Body of pancreas (tissue), 4 donors: ENCODE measurements around the gene TATDN3. TPM values are rescaled to one million over a fixed set of nuclear protein-coding genes. Genes with fewer than 3 reads are reported as not detected.
A peak's percentile ranks its signal among the peaks of the same experiment; 100 is the strongest.
"Not testable (repeated sequence)": the region's sequence is repeated elsewhere in the genome, so short reads cannot be mapped to it uniquely, and the experiment has no call there.

Experiments
- ATAC-seq: fragments of 150-250 bp; one replicate; pipeline ENCODE4 v1.9.1; 2016
- DNase-seq, 4 donors: peaks; one replicate each; pipeline ENCODE4 v3.0.0-alpha.2; 2019
- H3K27ac ChIP-seq, 4 donors: fragments of 200-600 bp; sonication (generic); 1 replicate in 3 of 4; 2 replicates in 1 of 4; pipeline versions ENCODE4 v1.5.1 to v1.6.1; 2016 to 2019; ENCODE audit warnings: mild to moderate bottlenecking in 1 of 4, mixed read lengths in 1 of 4, moderate library complexity in 1 of 4
- H3K27me3 ChIP-seq, 2 donors: fragments of 200-600 bp; sonication (generic); one replicate each; pipeline ENCODE4 v1.6.0; 2016; ENCODE audit warnings: mild to moderate bottlenecking in 1 of 2
- H3K36me3 ChIP-seq, 2 donors: fragments of 200-600 bp; sonication (generic); replicated peaks in 1 of 2; 2 replicates each; pipeline ENCODE4 v1.5.1; 2016; ENCODE audit warnings: low read depth in 2 of 2; ENCODE audit not compliant: insufficient read depth in 1 of 2
- H3K4me1 ChIP-seq: fragments of 200-600 bp; sonication (generic); one replicate; pipeline ENCODE4 v1.6.0; 2016
- H3K4me3 ChIP-seq, 2 donors: fragments of 200-600 bp; sonication (generic); 1 replicate in 1 of 2; 2 replicates in 1 of 2; pipeline ENCODE4 v1.5.1; 2016 to 2019
- H3K9me3 ChIP-seq, 3 donors: fragments of 200-600 bp; sonication (generic); 1 replicate in 2 of 3; 2 replicates in 1 of 3; pipeline ENCODE4 v1.5.1; 2016
- CTCF ChIP-seq, 7 experiments: fragments of 450-650 bp in 4 of 7; fragments of 200-600 bp in 3 of 7; sonication (generic) in 3 of 7; IDR thresholded peaks; one replicate each; pipeline ENCODE4 v1.5.1; 2016 to 2019; ENCODE audit warnings: antibody characterized with exemption in 7 of 7
- POLR2A ChIP-seq, 3 donors: fragments of 450-650 bp; IDR thresholded peaks; one replicate each; pipeline ENCODE4 v1.6.1; 2016; ENCODE audit warnings: antibody characterized with exemption in 3 of 3, mild to moderate bottlenecking in 2 of 3
- WGBS, 2 donors: methylation state at CpG; one replicate each; pipeline ENCODE4 v1.1.5; 2017; 5-methylcytosine and 5-hydroxymethylcytosine counted together
- intact Hi-C: fragments of 100-400 bp; cut with DNase I; formaldehyde crosslinking; loops from one replicate; pipeline ENCODE4 v1.15.1; 2023
- total RNA-seq, 2 donors: library from RNA; depleted of rRNA; stranded (reverse); fragments of >200 nt; gene quantifications; one replicate each; pipeline ENCODE4 v1.1.0, GENCODE V29; 2016

Gene TATDN3
- total RNA-seq, 2 donors from 2014 or later, result 6.3 to 10.6 TPM

- Histone ChIP-seq H3K9me3 (peaks cover 0 to 11% (median 0%) of the 10 kb centered on the region in 3 donors), H3K4me1 (peaks cover 3% of the 10 kb centered on the region), H3K27me3 (no peaks in the 10 kb centered on the region), H3K27ac (no peak overlapping the region), H3K36me3 (no peaks in the 10 kb centered on the region), H3K4me3 (no peak overlapping the region)
- 56 to 61% methylated on average over 5 of the region's 5 CpGs for WGBS, 2 donors
- intact Hi-C loops, result no loop called here
- TF ChIP-seq POLR2A (IDR thresholded peaks at IDR 0.05), result no peak
- no peak for TF ChIP-seq CTCF (IDR thresholded peaks at IDR 0.05)
- ATAC-seq (no peak), DNase-seq (no peak)
These were observed 36.2 kb downstream of the TATDN3 start for GRCh38 chr1:212827831-212828278.

GRCh38 chr1:212828395-212828794 is 36.7 kb downstream of the TATDN3 start:
- WGBS, 2 donors, result 75 to 76% methylated on average over 2 of the region's 2 CpGs
- ATAC-seq, result no peak
- no peak for DNase-seq
- no peak overlapping the region for H3K4me3 ChIP-seq
- H3K9me3 ChIP-seq, result peaks cover 0 to 11% (median 0%) of the 10 kb centered on the region in 3 donors
- H3K27ac ChIP-seq, result no peak overlapping the region
- H3K36me3 ChIP-seq, result no peaks in the 10 kb centered on the region
- intact Hi-C loops, result no loop called here
- peaks cover 9% of the 10 kb centered on the region for H3K4me1 ChIP-seq
- TF ChIP-seq POLR2A (IDR thresholded peaks at IDR 0.05) (no peak), CTCF (IDR thresholded peaks at IDR 0.05) (no peak)
- H3K27me3 ChIP-seq, result no peaks in the 10 kb centered on the region

GRCh38 chr1:212833211-212834207 is 41.8 kb downstream of the TATDN3 start:
- H3K27me3 ChIP-seq, intact Hi-C loops, H3K9me3 ChIP-seq, H3K36me3 ChIP-seq, H3K4me3 ChIP-seq: not testable (repeated sequence)
- Histone ChIP-seq H3K27ac (peak overlapping the region in 3 of 4 donors; percentile 68 to 78 (median 70)), H3K4me1 (peaks cover 23% of the 10 kb centered on the region)
- DNase-seq (peak; percentile 57 to 79 (median 66)), ATAC-seq (peak; percentile 87)
- 37 to 49% methylated on average over 8 of the region's 8 CpGs for WGBS, 2 donors

- Histone ChIP-seq H3K9me3 (no peaks in the 10 kb centered on the region), H3K27ac (no peak overlapping the region), H3K27me3 (no peaks in the 10 kb centered on the region), H3K36me3 (no peaks in the 10 kb centered on the region), H3K4me1 (peaks cover 17% of the 10 kb centered on the region), H3K4me3 (no peak overlapping the region)
- WGBS, 2 donors, result 59 to 79% methylated on average over 5 of the region's 5 CpGs
- ATAC-seq (no peak), DNase-seq (no peak)
- intact Hi-C loops, result no loop called here
- TF ChIP-seq CTCF (IDR thresholded peaks at IDR 0.05) (no peak), POLR2A (IDR thresholded peaks at IDR 0.05) (no peak)
These were observed 46.5 kb downstream of the TATDN3 start for GRCh38 chr1:212838145-212838544.

GRCh38 chr1:212844521-212844920 is 52.8 kb downstream of the TATDN3 start:
- intact Hi-C loops, H3K36me3 ChIP-seq: not testable (repeated sequence)

More at GRCh38 chr1:212844521-212844920, 52.8 kb downstream of the TATDN3 start:
- H3K4me1 ChIP-seq, H3K27ac ChIP-seq, H3K9me3 ChIP-seq, ATAC-seq, H3K27me3 ChIP-seq, DNase-seq, H3K4me3 ChIP-seq: not testable (repeated sequence)
- WGBS, 2 donors, result 75 to 93% methylated on average over 3 of the region's 3 CpGs
